ENCODE results near the gene ATP6V0D1.
"Not testable (repeated sequence)": the region's sequence is repeated elsewhere in the genome, so short reads cannot be mapped to it uniquely, and the experiment has no call there.

The ATP6V0D1 gene

GRCh38 chr16:67480833-67481560 lies at the start of gene ATP6V0D1:
Gene ATP6V0D1, minus strand, starts transcription at chr16:67481157. Its CDS starts 71 bp downstream, at chr16:67481086.
- peak; percentile 98 for DNase-seq (ENCODE audit: low spot score)

DNA sequence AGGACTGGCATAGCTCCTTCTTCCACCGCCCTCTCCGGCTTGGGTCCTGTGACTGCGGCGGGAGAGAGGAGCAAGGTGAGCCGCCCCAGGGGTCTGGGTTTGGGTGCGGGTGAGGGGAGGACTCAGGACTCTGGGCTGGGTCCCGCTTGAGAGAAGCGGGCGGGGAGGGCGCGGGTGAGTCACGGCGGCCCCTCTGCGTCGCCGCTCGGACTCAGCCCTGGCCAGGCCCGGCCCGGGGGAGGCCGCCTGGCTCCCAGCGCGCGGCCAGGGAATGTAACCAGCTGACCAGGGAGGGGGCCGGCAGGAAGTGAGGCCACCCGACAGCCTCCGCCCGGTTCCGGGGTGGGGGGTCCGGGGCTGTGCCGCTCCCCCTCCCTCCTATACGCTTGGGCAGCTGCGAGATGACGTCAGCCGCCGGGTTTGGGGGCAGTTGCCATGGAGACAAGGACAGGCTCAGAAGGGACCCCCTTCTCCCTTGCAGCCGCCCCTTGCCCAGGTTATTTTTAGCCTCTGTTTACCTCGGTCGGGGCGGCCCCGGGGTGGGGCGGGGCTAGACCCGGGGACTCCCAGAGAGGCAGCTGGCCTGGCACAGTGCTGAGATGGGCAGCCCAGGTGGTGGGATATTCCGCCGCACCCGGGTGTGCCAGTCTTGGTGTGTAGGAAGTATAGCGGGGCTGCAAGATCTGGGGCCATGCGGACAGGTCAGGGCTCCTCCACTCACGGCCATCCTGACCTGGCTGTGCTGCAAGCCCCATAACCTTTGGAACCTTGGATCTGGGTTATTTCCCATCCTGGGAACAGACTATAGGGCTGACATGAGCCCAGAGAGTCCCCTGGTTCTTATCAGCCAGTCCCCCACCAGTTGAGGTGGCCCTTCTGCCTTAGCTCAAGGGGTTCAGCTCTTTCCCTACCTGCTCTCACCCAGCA lies 49.3 kb upstream of the ATP6V0D1 start:
- peak; percentile 72 for DNase-seq (ENCODE audit: low spot score)

GRCh38 chr16:67529582-67530012 lies 48.6 kb upstream of the ATP6V0D1 start:
- no peak for DNase-seq (ENCODE audit: low spot score)

- no peak for DNase-seq (ENCODE audit: low spot score)
Observed at GRCh38 chr16:67528870-67529581, 48.1 kb upstream of the ATP6V0D1 start.

DNA sequence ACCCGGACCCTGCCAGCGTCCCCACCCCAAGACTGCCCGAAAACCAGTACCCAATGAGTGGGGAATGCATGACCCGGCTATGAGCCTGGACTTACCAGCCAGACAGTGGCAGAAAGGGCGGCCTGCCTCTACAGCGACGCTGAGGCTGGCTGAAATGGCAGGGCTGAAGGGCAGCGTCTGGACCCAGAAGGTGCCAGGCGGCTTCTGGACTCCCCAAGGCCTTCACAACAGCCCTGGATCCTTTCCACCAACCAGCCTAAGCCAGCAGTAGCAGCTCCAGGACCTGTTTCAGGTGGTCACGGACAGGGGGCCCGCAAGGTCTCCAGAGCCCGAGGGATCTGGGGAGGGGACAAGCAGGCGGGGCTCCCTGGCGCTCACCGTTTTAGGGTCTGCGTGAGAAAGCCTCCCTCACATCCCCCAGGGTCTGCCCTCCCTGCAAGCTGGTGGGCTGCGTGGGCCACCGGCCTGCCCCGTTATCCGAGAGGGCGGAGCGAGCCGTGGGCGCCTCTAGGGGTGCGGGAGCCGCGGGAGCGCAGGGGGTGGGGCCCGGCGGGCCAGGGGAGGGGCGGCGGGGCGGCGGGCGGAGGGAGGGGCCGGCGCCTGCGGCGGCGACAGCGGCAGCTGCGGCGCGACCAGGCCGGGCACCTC lies 47.4 kb upstream of the ATP6V0D1 start, which contains the start of gene RIPOR1:
RIPOR1 (plus strand) TSS at position 608 of the 648 bp plus-strand sequence. CDS start 9,618 bp downstream, outside the sequence.
- DNase-seq (ENCODE audit: low spot score) = peak; percentile 72

GRCh38 chr16:67526149-67526791 lies 45.3 kb upstream of the ATP6V0D1 start:
- no peak for DNase-seq (ENCODE audit: low spot score)

- DNase-seq (ENCODE audit: low spot score) = no peak
Observed at GRCh38 chr16:67525176-67525860, 44.4 kb upstream of the ATP6V0D1 start.

- peak; percentile 89 for DNase-seq (ENCODE audit: low spot score)
Observed at GRCh38 chr16:67521095-67521804, 40.3 kb upstream of the ATP6V0D1 start.

- no peak for DNase-seq (ENCODE audit: low spot score)
Observed at GRCh38 chr16:67519242-67519641, 38.3 kb upstream of the ATP6V0D1 start.

GRCh38 chr16:67518676-67519075 lies 37.7 kb upstream of the ATP6V0D1 start:
- peak; percentile 11 for DNase-seq (ENCODE audit: low spot score)

- peak; percentile 86 for DNase-seq (ENCODE audit: low spot score)
Observed at GRCh38 chr16:67517661-67518423, 36.9 kb upstream of the ATP6V0D1 start.

- no peak for DNase-seq (ENCODE audit: low spot score)
Observed at GRCh38 chr16:67517155-67517445, 36.1 kb upstream of the ATP6V0D1 start.

- DNase-seq (ENCODE audit: low spot score) = no peak
Observed at GRCh38 chr16:67516296-67517154, 35.6 kb upstream of the ATP6V0D1 start.

DNA sequence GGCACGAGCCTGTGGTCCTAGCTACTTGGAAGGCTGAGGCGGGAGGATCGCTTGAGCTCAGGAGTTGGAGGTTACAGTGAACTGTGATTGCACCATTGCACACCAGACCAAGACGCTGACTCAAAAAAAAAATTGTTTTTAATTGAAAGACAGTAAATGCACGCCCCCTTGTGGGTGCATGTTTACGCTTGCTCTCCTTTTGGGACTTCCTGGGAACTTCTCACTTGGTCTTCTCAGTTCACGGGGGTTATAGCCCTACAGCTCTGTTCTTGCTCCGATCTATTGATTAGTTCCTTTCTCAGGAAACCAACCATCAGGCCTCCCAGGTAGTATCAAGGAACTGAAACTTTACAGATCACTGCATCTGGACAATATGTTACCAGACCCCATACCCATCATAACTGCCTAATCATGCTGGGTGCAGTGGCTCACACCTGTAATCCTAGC lies 33.4 kb upstream of the ATP6V0D1 start:
- peak; percentile 75 for DNase-seq (ENCODE audit: low spot score)

- not testable (repeated sequence) for DNase-seq (ENCODE audit: low spot score)
Observed at GRCh38 chr16:67513892-67514291, 32.9 kb upstream of the ATP6V0D1 start.

GRCh38 chr16:67509016-67509415 lies 28.1 kb upstream of the ATP6V0D1 start:
- DNase-seq (ENCODE audit: low spot score) = no peak

DNA sequence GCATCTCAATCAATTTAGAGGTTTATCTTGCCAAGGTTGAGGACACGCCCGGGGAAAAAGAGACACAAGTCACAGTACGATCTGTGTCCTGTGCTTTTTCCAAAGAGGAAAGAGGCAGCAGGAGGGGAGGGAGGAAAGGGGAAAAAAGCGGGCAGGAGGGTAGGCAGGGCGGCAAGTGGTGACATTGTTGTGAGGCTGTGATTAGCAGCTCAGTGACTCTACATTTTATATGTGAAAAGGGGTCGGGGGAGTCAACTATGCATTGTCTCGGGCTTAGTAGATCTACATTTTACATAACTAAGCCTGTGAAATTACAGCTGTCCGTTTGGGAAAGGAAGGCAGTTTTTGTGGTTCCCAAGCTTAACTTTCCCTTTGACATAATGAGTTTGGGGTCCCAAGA lies 25.5 kb upstream of the ATP6V0D1 start:
- DNase-seq (ENCODE audit: low spot score) = no peak
